ENCODE results near the gene CRTAP. TPM values are rescaled to one million over a fixed set of nuclear protein-coding genes. Genes with fewer than 3 reads are reported as not detected.

CRTAP gene
- total RNA-seq, 1 experiment from 2014 or later: 99.3 TPM

DNA sequence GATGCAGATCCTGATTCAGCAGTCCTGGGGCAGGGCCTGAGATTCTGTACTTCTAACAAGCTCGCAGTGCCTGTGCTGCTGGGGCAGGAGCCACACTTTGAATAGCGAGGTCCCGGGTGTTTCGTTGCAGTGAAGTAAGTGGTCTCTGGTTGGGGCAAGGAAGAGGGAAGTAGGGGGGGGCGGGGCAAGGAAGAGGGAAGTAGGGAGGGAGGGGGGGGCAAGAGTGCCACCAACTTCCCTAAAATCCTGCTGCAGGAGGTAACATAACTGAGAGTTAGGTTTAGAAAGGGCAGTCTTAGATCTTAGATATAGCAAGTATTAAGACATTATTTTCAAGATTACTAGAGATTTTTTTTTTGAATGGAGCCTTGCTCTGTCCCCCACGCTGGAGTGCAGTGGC, 35.5 kb downstream of the CRTAP start:
- in situ Hi-C loops (cut with HindIII; ENCODE audit: low pct_unique_long_range_greater_than_20kb, low sequenced_read_pairs): no loop called here
- no peak overlapping the region for H3K27ac ChIP-seq (ENCODE audit: low read length)
- DNase-seq (ENCODE audit: low read depth, low spot score) (no peak), ATAC-seq (no peak)
- H3K36me3 ChIP-seq (ENCODE audit: control insufficient read depth, insufficient read depth, low read length): no peaks in the 10 kb centered on the region
- TF ChIP-seq, protein P1, sequence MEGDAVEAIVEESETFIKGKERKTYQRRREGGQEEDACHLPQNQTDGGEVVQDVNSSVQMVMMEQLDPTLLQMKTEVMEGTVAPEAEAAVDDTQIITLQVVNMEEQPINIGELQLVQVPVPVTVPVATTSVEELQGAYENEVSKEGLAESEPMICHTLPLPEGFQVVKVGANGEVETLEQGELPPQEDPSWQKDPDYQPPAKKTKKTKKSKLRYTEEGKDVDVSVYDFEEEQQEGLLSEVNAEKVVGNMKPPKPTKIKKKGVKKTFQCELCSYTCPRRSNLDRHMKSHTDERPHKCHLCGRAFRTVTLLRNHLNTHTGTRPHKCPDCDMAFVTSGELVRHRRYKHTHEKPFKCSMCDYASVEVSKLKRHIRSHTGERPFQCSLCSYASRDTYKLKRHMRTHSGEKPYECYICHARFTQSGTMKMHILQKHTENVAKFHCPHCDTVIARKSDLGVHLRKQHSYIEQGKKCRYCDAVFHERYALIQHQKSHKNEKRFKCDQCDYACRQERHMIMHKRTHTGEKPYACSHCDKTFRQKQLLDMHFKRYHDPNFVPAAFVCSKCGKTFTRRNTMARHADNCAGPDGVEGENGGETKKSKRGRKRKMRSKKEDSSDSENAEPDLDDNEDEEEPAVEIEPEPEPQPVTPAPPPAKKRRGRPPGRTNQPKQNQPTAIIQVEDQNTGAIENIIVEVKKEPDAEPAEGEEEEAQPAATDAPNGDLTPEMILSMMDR (IDR thresholded peaks at IDR 0.05): no peak
- TF ChIP-seq POLR2AphosphoS5 (IDR thresholded peaks at IDR 0.05; ENCODE audit: low read depth, low read length) (no peak), REST (IDR thresholded peaks at IDR 0.05; ENCODE audit: insufficient read depth in 1 of 2, low read depth in 2 of 2, low read length in 1 of 2) (no peak), TCF7L2 (IDR thresholded peaks at IDR 0.05; ENCODE audit: low read depth, low read length) (no peak), SIN3A (IDR thresholded peaks at IDR 0.05; ENCODE audit: borderline replicate concordance, insufficient read depth, low read depth, low read length) (no peak)
- CTCF ChIA-PET: no interaction called here
- H3K4me1 ChIP-seq (ENCODE audit: control insufficient read depth, insufficient read depth, low read length): no peaks in the 10 kb centered on the region; the same call in 1 of the 2 replicates
- POLR2A ChIA-PET: no interaction called here
- H3K27me3 ChIP-seq (ENCODE audit: control insufficient read depth, insufficient read depth, low read length): no peaks in the 10 kb centered on the region
- BruUV-seq (replicated peaks): no TSS peak
- intact Hi-C loops (cut with micrococcal nuclease; ENCODE audit: unreplicated experiment): no loop called here
- H3K4me3 ChIP-seq (ENCODE audit: low read depth in 2 of 2, low read length in 2 of 2): no peak overlapping the region
- no peaks in the 10 kb centered on the region for H3K9me3 ChIP-seq (ENCODE audit: control insufficient read depth, insufficient read depth, low read depth, low read length)

DNA sequence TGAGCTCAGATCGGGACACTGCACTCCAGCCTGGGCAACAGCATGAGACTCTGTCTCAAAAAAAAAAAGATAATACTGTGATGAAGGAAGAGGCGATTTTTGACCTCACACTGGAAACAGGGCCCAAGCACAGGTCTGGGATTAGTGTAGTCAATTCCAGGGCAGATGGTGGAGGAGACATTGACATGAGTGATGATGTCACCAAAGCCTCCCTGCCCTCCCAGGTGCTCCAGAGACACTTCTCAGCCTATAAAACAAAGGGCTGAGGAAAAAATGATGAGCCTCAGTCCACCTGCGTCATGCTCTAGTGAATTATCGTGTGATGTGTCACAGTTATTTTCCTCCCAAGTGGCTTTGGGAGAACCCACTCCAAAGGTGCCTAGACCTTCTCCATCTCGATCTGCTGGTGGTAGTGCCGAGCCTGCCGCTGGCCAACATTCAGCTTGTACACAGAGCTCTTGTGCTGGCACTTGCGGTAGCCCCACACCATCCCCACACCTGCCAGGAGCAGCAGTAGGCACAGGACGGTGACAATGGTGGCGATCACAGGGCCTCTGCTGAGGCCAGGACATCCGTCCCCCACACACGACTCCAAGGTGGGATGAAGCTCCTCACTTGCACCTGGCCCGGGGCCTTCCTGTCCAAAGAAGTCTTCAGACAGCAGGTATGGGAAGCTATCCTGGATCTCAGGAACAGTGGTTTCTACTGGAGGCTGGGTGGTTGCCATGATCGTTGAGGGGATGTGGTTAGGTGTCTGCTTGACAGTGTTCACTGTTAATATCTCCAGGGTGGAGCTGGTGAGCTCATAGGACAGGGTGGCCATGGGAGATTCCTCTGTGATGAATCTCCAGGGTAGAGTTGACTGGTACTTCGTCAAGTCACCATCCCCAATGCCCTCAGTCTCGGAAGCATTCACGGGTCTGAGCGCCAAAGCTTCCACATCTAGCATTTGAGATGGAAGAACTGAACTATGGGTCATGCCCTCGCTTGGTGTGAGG, 38.8 kb downstream of the CRTAP start:
- ChIA-PET POLR2A (no interaction called here), CTCF (no interaction called here)
- TF ChIP-seq REST (IDR thresholded peaks at IDR 0.05; ENCODE audit: insufficient read depth in 1 of 2, low read depth in 2 of 2, low read length in 1 of 2): no peak
- TF ChIP-seq, protein P1 (IDR thresholded peaks at IDR 0.05): no peak
- TF ChIP-seq POLR2AphosphoS5 (IDR thresholded peaks at IDR 0.05; ENCODE audit: low read depth, low read length): no peak
- TF ChIP-seq TCF7L2 (IDR thresholded peaks at IDR 0.05; ENCODE audit: low read depth, low read length): no peak
- no peak for TF ChIP-seq SIN3A (IDR thresholded peaks at IDR 0.05; ENCODE audit: borderline replicate concordance, insufficient read depth, low read depth, low read length)
- Histone ChIP-seq H3K9me3 (ENCODE audit: control insufficient read depth, insufficient read depth, low read depth, low read length) (no peaks in the 10 kb centered on the region), H3K4me1 (ENCODE audit: control insufficient read depth, insufficient read depth, low read length) (no peaks in the 10 kb centered on the region), H3K27me3 (ENCODE audit: control insufficient read depth, insufficient read depth, low read length) (no peaks in the 10 kb centered on the region), H3K4me3 (ENCODE audit: low read depth in 2 of 2, low read length in 2 of 2) (no peak overlapping the region), H3K27ac (ENCODE audit: low read length) (no peak overlapping the region), H3K36me3 (ENCODE audit: control insufficient read depth, insufficient read depth, low read length) (no peaks in the 10 kb centered on the region)
- ATAC-seq: no peak
- BruUV-seq (replicated peaks): no TSS peak
- intact Hi-C loops (cut with micrococcal nuclease; ENCODE audit: unreplicated experiment): no loop called here
- in situ Hi-C loops (cut with HindIII; ENCODE audit: low pct_unique_long_range_greater_than_20kb, low sequenced_read_pairs): no loop called here
- DNase-seq (ENCODE audit: low read depth, low spot score): no peak
